GM19023 (cell line): ENCODE results near the gene LCN10.
"Not testable (repeated sequence)": the region's sequence is repeated elsewhere in the genome, so short reads cannot be mapped to it uniquely, and the experiment has no call there.

Experiments
- ATAC-seq: cut with Tn5 transposase; IDR thresholded peaks from one replicate; pipeline ENCODE4 v1.9.1; 2021; ENCODE audit warnings: mild to moderate bottlenecking, moderate library complexity; ENCODE audit not compliant: unreplicated experiment

LCN10 gene

DNA sequence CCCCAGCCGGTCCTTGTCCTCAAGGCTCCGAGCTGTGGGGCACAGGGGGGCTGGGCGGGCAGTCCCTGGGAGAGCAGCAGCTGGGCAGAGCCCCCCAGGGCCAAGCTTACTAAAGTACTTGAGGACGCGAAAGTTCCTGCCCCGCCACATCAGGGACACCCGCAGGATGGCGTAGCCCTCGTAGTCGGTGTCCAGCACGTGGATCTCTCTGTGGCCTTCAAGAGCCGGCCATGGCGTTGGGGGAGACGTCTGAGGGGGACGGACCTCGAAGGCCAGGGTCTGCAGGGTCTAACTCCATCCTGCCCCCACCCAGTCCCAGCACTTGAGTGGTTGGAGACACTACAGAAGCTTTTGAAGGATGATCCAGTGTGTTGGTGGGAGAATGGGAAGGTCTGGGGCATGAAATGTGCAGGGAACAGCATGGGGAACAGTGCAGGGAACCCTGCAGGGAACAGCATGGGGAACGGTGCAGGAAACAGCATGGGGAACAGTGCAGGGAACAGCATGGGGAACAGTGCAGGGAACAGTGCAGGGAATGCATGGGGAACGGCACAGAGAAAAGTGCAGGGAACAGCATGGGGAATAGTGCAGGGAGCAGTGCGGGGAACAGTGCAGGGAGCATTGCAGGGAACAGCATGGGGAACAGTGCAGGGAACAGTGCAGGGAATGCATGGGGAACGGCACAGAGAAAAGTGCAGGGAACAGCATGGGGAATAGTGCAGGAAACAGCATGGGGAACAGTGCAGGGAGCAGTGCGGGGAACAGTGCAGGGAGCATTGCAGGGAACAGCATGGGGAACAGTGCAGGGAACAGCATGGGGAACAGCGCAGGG lies 12.8 kb upstream of the LCN10 start:
- ATAC-seq = not testable (repeated sequence)

DNA sequence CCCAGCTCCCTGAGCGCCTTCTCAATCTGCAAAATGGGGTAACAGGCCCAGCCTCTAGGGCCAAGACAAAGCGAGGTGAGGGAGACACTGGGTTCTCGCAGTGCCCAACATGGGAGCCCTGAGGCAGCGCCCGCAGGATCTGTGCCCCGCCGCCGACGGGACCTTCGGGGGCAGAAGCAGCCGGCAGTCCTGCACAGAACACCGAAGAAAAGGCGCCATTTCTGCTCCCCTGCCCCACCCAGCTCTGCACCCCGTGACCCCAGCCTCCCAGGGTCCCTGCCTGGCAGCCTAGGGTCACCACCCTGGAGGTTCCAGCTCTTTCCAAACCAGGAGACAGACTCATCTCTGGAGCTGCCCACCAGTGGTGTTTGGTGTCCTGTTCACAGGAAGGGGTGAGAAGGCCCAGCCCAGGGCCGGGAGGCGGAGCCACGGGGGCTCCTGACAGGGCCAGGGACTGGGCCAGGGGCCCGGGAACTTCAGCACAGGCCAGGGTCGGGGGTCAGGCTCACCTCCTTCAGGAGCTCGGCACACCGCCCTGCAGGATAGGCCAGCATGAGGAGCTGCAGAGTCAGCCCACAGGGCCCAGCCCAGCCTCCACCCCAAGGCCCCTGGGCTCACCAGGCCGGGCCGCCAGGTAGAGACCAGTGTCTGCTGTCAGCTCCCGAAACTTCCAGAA lies 12.0 kb upstream of the LCN10 start:
- no peak for ATAC-seq

DNA sequence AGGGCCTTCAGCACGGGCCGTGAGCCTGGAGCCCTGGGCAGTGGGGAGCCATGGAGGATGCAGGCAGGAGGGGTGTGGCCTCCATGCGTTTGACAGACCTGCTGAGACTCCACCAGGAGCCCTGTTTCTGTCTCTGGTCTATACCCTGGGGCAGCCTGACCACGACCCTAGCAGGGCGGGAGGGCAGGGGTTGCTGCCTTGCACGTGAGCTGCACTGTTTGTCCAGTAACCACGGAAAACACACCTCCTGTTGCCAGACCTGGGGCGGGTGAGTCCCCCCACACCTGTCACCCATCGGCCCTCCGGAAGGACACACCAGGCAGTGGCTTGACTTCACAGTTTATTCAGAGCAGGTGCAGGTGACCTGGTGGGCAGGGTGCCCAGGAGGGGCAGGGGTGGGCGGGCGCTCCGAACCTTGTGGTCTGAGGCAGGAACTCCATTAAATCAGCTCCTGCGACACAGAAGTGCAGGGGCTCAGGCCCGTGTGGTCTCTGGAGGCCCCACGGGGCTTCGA lies 11.4 kb upstream of the LCN10 start:
- no peak for ATAC-seq

DNA sequence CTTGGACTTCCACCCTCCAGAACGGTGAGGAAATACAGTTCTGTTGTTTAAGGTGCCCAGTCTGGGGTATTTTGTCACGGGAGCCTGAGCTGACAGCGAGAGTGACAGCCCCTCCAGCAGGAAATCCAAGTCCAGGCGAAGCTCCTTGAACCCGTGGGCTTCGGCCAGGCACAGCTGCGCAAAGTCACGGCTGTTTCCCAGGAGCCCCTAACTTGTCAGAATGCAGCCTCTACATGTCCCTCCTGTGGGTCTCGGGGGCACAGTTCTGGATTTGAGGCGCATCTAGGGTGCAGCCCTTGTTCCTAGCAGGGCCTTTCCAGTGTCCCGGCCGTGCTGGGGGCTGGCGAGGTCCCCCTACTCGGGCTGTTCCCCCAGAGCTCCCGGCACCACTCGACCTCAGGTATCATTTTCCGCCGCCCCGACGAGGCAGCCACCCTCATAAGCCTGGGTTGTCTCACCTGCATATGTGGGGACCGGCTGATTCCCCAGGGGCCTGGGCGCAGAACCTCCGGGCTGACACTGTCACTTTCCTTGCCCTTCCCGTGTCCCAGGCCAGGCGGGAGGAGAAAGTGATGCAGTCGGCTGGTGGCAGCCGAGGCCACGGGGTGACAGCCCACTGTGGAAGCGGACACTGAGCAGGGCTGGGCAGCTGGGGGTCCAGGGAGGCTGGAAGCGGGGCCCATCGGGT lies 10.8 kb upstream of the LCN10 start:
- no peak for ATAC-seq

DNA sequence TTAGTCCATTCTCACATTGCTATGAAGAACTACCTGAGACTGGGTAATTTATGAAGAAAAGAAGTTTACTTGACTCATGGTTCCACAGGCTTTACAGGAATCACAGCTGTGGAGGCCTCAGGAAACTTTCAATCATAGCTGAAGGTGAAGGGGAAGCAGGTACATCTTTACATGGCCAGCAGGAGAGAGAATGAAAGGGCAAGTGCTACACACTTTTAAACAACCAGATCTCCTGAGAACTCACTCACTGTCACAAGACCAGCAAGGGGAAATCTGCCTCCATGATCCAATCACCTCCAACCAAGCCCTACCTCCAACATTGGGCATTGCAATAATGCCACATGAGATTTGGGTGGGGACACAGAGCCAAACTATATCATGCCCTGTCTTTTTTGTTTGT lies 9.1 kb upstream of the LCN10 start:
- no peak for ATAC-seq

DNA sequence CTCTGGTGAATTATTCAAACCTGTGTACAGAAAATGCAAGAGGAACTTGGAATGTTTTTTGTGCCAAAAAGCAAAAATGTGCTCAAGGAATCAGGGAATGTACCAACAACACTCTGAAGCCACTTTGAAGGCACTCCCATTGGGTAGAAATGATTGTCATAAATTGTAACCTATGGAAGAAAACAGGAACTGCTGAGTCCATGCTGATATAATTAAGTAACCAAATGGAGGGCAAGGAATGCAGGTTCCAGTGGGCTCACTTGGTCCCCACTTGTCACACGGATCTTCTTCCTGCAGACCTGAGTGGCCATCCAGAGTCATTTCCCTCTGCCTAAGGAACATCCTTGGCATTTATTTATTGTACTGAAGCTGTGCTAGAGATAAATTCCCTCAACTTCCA lies 8.5 kb upstream of the LCN10 start:
- ATAC-seq = no peak

GRCh38 chr9:136750526-136750925 lies 7.8 kb upstream of the LCN10 start:
- ATAC-seq = no peak

- no peak for ATAC-seq
These were observed 6.2 kb upstream of the LCN10 start for GRCh38 chr9:136748666-136749611.

DNA sequence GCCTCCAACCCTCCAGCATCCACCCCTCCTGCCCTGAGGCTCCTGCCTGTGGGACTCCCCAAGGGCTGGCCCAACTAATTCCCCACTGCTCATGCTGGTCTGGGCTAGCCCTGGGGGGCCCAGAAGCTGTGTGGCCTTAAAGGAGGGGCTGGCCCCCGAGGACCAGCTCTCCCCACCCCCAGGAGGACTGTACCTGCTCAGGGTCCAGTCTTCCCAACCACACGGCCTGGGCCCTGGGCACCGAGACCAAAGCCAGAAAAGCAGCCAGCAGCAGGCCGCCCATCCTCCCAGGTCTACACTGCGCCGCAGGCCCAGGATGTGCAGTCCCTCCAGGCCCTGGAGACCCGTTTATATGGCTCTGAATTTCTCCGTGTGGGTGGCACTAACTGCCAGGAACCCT lies 5.5 kb upstream of the LCN10 start, which contains the start of gene LCN6:
Gene LCN6, minus strand, starts transcription at position 325 of the 400 bp plus-strand sequence. Its CDS starts 42 bp downstream, at position 283.
- ATAC-seq = no peak

- no peak for ATAC-seq
These were observed 4.7 kb upstream of the LCN10 start for GRCh38 chr9:136747161-136748060.

- ATAC-seq = no peak
These were observed 3.9 kb upstream of the LCN10 start for GRCh38 chr9:136746621-136747020.

GRCh38 chr9:136746155-136746490 lies 3.4 kb upstream of the LCN10 start:
- no peak for ATAC-seq

DNA sequence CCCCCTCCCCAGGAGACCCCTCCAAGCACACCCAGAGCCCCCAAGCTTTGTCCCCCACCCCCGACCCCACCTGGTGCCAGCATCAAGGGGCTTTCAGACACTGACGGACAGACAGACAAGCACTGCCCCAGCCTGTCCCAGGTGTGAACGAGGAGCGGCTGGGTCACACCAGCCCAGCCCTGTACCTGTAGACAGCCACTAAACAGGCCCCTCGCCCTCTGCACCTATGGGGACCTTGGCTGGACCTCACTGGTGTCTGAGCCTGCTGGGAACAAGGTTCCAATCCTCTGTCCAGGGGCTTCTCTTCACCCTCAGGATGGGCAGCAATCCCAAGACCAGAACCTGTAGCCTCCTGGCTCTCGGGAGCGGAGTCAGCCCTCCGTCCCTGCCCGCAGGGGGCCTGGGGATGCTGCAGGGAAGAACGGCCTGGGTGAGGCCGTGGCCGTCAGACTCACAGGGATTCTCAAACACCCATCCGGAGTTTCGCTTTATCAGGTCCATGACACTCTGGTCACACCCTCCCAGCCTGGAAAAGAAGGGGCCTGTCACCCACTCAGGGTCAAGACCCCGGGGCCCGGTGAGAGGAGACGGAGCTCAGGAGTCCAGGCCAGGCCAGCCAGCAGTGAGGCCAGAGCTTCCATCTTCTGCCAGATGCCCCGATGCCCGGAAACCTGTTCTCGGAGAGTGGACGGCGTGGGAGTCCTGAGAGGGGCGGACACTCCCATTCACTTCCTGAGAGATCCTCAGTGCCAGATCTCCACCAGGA lies 2.8 kb upstream of the LCN10 start:
- ATAC-seq = no peak

GRCh38 chr9:136744773-136745172 lies 2.0 kb upstream of the LCN10 start:
- no peak for ATAC-seq

- no peak for ATAC-seq
These were observed 985 bp upstream of the LCN10 start for GRCh38 chr9:136743639-136744211.

DNA sequence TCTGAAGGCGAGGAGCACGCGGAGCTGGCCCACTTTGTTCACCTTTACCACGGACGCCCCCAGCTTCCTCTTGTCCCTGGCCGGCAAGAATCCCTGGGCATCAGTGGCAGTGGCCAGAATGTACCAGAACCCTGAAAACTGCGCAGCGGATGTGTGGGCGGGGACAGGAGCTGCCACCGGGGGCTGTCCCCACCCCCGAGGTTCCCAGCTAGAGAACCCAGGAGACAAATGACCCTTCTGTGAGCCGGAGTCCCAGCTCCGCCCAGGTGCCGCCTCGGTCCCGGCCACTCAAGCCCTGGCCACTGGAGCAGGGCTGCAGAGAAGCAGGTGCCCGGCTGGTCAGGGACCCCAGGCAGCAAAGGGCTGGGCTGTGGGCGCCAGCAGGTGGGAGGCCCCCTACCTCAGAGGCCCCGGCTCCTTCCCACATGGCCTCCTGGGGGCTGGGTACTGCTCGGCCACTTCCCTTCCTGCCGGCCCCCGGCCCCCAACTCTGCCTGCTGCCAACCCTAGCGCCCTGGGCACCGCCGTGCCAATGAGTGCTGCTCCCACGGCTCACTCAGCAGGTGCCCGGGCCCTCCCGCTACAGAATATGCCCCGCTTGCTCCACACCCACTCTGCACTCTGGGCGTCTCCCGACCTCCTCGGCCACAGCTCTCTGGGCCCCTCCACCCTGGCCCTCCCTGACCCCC lies 713 bp downstream of the LCN10 start:
- ATAC-seq = no peak

DNA sequence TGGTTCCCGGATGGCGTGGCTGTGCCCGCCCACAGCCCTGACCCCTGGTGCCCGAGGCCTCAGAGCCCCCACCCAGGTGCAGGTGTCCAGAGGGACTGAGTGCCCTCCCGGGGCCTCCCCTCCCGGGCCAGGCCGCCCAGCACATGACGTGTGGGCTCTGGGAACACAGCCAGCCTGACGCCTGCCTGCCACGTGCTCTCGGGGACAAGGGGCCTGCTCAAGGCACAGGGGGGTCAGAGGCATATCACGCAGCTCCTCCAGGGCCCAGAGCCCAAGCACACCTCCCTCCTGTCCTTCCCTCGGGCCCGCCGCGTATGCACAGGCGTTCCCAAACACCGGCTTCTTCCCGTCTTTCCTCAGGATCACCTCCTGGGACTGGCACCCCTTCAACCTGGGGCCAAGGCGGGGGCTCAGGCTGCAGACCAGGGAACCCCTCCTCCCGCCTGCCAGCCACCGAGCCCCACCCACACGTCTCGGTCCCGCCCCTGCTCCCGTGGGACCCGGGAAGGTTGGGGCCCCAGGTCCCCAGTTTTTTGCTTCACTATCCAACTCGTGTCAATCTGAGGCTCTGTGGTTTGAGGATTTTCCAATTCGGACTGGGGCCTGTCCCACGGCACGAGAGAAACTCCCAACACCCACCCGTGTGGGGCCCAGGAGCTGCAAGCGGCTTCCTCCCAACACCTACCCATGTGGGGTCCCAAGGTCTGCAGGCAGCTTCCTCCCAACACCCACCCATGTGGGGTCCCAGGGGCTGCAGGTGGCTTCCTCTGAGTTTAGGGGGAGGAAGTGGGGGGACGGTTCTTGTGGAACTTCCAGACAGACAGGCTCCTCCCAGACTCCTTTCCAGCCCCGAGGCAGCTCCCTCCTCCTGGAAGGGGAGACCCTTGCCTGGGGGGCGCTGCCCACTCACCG lies 1.5 kb downstream of the LCN10 start:
- no peak for ATAC-seq
